HepG2 (cell line): ENCODE data around the gene CFAP54. TPM values are rescaled to one million over a fixed set of nuclear protein-coding genes. Genes with fewer than 3 reads are reported as not detected.

Source experiments
- ATAC-seq: fragments of 200-7000 bp; cut with Tn5 transposase; 3 replicates; pipeline ENCODE4 v1.9.1; 2020; ENCODE audit warnings: mild to moderate bottlenecking, moderate library complexity
- BruUV-seq: library from RNA; stranded (reverse); fragments of 400-500 nt; replicated peaks from 2 replicates; lab custom pipeline; 2021; lab: Mats Ljungman, UMichigan
- CTCF ChIA-PET: fragments of 300-600 bp; formaldehyde crosslinking; extraction: SDS; loops from one replicate; lab custom pipeline; 2021; ENCODE audit warnings: low total read pairs, inconsistent platforms, low intra/inter-chr PET ratio; lab: Yijun Ruan, JAX
- POLR2A ChIA-PET: fragments of 350-600 bp; sonication (Branson Sonifier 250); formaldehyde crosslinking; loops from one replicate; lab custom pipeline; 2020; ENCODE audit warnings: antibody characterized with exemption, inconsistent platforms; lab: Yijun Ruan, JAX
- DNase-seq: peaks from one replicate; pipeline ENCODE4 v3.0.0-alpha.2; 2015; ENCODE audit warnings: low spot score
- FAIRE-seq: peaks from 3 replicates; lab custom pipeline; 2011; peaks lifted over from hg19 to GRCh38; lab: Jason Lieb, UNC
- H2AFZ ChIP-seq: one replicate; pipeline ENCODE4 v1.6.1; 2011; ENCODE audit warnings: low read length, inconsistent platforms
- H3K27ac ChIP-seq: fragments of 300-600 bp; 3 replicates; pipeline ENCODE4 v1.8.0; 2011; ENCODE audit warnings: mixed run types, mild to moderate bottlenecking, mixed read lengths, low read length, inconsistent platforms; ENCODE audit not compliant: insufficient read depth; ENCODE audit errors: extremely low read length
- H3K27me3 ChIP-seq, 2 experiments: fragments of 200-600 bp in 1 of 2; 2 replicates in 1 of 2; 3 replicates in 1 of 2; pipeline versions ENCODE4 v1.6.0 to v1.8.0; 2011; ENCODE audit warnings: low read length in 2 of 2, mild to moderate bottlenecking in 2 of 2, moderate library complexity in 2 of 2, inconsistent platforms in 1 of 2; ENCODE audit not compliant: insufficient read depth in 2 of 2, control insufficient read depth in 1 of 2
- H3K36me3 ChIP-seq, 2 experiments: fragments of 200-600 bp in 1 of 2; replicated peaks in 1 of 2; 2 replicates in 1 of 2; 3 replicates in 1 of 2; pipeline versions ENCODE4 v1.5.1 to v1.8.0; 2011; ENCODE audit warnings: low read length in 2 of 2, inconsistent platforms in 1 of 2; ENCODE audit not compliant: insufficient read depth in 2 of 2, control insufficient read depth in 1 of 2
- H3K4me1 ChIP-seq: 2 replicates; pipeline ENCODE4 v1.5.1; 2012; ENCODE audit warnings: low read length, inconsistent platforms; ENCODE audit not compliant: insufficient read depth
- H3K4me2 ChIP-seq: 2 replicates; pipeline ENCODE4 v1.6.0; 2011; ENCODE audit warnings: low read depth, low read length, inconsistent platforms
- H3K4me3 ChIP-seq, 3 experiments: fragments of 200-600 bp in 1 of 3; sonication (generic), shearing (Covaris generic) in 1 of 3; replicated peaks in 1 of 3; 2 replicates each; pipeline ENCODE4 v1.5.1; 2011 to 2016; ENCODE audit warnings: low read length in 3 of 3, inconsistent platforms in 2 of 3, low read depth in 2 of 3, mild to moderate bottlenecking in 2 of 3, control low read depth in 1 of 3, mixed read lengths in 1 of 3; ENCODE audit not compliant: insufficient read depth in 1 of 3
- H3K79me2 ChIP-seq: one replicate; pipeline ENCODE4 v1.6.1; 2011; ENCODE audit warnings: low read length, inconsistent platforms; ENCODE audit not compliant: insufficient read depth
- H3K9ac ChIP-seq: 2 replicates; pipeline ENCODE4 v1.6.0; 2011; ENCODE audit warnings: mild to moderate bottlenecking, low read depth, low read length, inconsistent platforms; ENCODE audit not compliant: insufficient read depth
- H3K9me3 ChIP-seq: 2 replicates; pipeline ENCODE4 v1.5.1; 2012; ENCODE audit warnings: mild to moderate bottlenecking, low read length
- H4K20me1 ChIP-seq: 2 replicates; pipeline ENCODE4 v1.6.0; 2011; ENCODE audit warnings: inconsistent platforms, mild to moderate bottlenecking, low read length, moderate library complexity; ENCODE audit not compliant: insufficient read depth
- FIP1L1 ChIP-seq: fragments of 200-400 bp; formaldehyde crosslinking; IDR thresholded peaks from 2 replicates; pipeline ENCODE4 v1.6.1; 2018; ENCODE audit warnings: low read depth, mild to moderate bottlenecking, low read length, moderate library complexity, borderline replicate concordance; ENCODE audit not compliant: insufficient read depth
- TAF1 ChIP-seq: sonication (generic); formaldehyde crosslinking; IDR thresholded peaks from 2 replicates; pipeline ENCODE4 v1.4.0; 2020; ENCODE audit warnings: missing genetic modification reagents
- ZMYM4 ChIP-seq: sonication (generic); formaldehyde crosslinking; IDR thresholded peaks from 2 replicates; pipeline ENCODE4 v1.8.1; 2023; ENCODE audit warnings: mild to moderate bottlenecking, missing genetic modification reagents
- ZNF496 ChIP-seq: sonication (generic); formaldehyde crosslinking; IDR thresholded peaks from 2 replicates; pipeline ENCODE4 v1.8.1; 2023; ENCODE audit warnings: mild to moderate bottlenecking, moderate library complexity, missing genetic modification reagents; ENCODE audit not compliant: insufficient replicate concordance
- ZNF572 ChIP-seq: sonication (generic); formaldehyde crosslinking; IDR thresholded peaks from 2 replicates; pipeline ENCODE4 v1.5.1; 2020; ENCODE audit warnings: mild to moderate bottlenecking, missing genetic modification reagents
- WGBS: methylation state at CpG from one replicate; pipeline ENCODE4 v1.1.6; 2017; ENCODE audit warnings: low lambda C conversion rate; 5-methylcytosine and 5-hydroxymethylcytosine counted together
- in situ Hi-C: cut with HindIII; loops from 2 replicates; pipeline ENCODE4 v1.10.0; 2017; ENCODE audit warnings: low pct_unique_long_range_greater_than_20kb; ENCODE audit not compliant: extremely low pct_ligation_motif_present
- intact Hi-C: fragments of 100-400 bp; cut with micrococcal nuclease; formaldehyde crosslinking; loops from one replicate; pipeline ENCODE4 v1.10.0; 2022; ENCODE audit not compliant: unreplicated experiment
- polyA plus RNA-seq, 8 experiments: library from polyadenylated mRNA; depleted of rRNA in 3 of 8; stranded (reverse) in 7 of 8; unstranded in 1 of 8; fragments of >200 nt; fragmentation: Illumina TruSeq in 4 of 8; extraction: Trizol in 4 of 8; gene quantifications; 2 replicates each; pipeline versions ENCODE4 v1.2.1 to v1.2.3, GENCODE V29; 2011 to 2016; ENCODE audit warnings: low read depth in 4 of 8, missing spikeins in 1 of 8, mixed read lengths in 1 of 8; ENCODE audit not compliant: insufficient read depth in 1 of 8
- total RNA-seq, 5 experiments: library from RNA; depleted of rRNA; stranded (reverse); fragments of >200 nt; fragmentation: Illumina TruSeq; extraction: Trizol; gene quantifications; 2 replicates each; pipeline ENCODE4 v1.2.3, GENCODE V29; 2016; ENCODE audit warnings: low read depth in 1 of 5
- TF ChIP-seq, protein P1 (sequence below): sonication (generic); formaldehyde crosslinking; conservative IDR thresholded peaks from 2 replicates; pipeline ENCODE4 v1.8.0; 2022; ENCODE audit warnings: missing genetic modification reagents
- TF ChIP-seq, protein P2 (sequence below), 2 experiments: fragments of 450-650 bp in 1 of 2; sonication (generic) in 1 of 2; formaldehyde crosslinking; IDR thresholded peaks; 2 replicates each; pipeline versions ENCODE4 v1.5.0 to v1.8.0; 2020 to 2022; ENCODE audit warnings: mild to moderate bottlenecking in 1 of 2, missing genetic modification reagents in 1 of 2

Gene CFAP54
- total and polyA plus RNA-seq, 2 of the 13 experiments (the other 11 are each of a cell fraction or from before 2014, with no cell fraction given): not detected

DNA sequence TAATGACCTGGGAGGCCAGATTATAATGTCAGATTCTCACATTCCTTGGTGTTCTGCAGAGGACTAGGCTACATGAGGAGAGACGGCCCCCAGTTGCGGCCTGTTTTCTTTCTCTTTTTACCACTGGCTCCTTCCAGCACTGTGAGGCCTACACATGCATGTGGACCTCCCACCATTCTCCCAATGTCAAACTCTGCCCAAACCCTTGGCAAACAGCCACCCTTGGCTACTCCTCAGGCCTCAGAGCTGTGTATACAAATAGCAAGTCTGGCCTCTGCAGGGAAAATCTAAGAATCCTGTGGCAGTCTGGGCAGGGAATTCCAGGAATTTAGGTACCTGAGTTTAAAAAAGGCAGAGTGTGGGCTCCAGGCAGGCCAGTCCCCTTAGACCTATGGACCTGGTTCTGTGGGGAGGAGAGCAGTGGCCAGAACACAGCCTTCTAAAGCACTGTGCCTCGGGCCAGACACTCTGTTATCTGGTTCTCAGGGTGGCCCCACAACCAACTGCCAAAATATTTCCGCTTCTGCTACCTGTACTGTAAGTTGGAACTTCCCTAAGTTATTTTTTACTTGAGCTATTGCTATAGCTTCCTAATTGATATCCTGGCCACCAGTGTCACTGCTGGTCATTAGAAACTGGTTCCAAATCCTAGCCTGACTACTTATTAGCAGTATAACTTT, 397.8 kb downstream of the CFAP54 start:
- Histone ChIP-seq H3K36me3 (no peaks in the 10 kb centered on the region), H3K9ac (no peak overlapping the region), H4K20me1 (no peaks in the 10 kb centered on the region), H3K79me2 (no peaks in the 10 kb centered on the region), H3K27me3 (no peaks in the 10 kb centered on the region), H3K4me3 (no peak overlapping the region), H3K4me1 (no peaks in the 10 kb centered on the region), H3K27ac (no peak overlapping the region), H3K9me3 (no peaks in the 10 kb centered on the region), H3K4me2 (no peak overlapping the region)
- FAIRE-seq (no peak), DNase-seq (no peak), ATAC-seq (no peak)
- 36% methylated on average over 4 of the region's 4 CpGs for WGBS
- BruUV-seq: no TSS peak
- intact Hi-C loops: no loop called here
- CTCF ChIA-PET: no interaction called here
- TF ChIP-seq ZNF496 (CRISPR knock-in tag) (no peak), FIP1L1 (no peak), ZNF572 (CRISPR knock-in tag) (no peak), TAF1 (CRISPR knock-in tag) (no peak), ZMYM4 (CRISPR knock-in tag) (no peak)
- TF ChIP-seq, protein P1, sequence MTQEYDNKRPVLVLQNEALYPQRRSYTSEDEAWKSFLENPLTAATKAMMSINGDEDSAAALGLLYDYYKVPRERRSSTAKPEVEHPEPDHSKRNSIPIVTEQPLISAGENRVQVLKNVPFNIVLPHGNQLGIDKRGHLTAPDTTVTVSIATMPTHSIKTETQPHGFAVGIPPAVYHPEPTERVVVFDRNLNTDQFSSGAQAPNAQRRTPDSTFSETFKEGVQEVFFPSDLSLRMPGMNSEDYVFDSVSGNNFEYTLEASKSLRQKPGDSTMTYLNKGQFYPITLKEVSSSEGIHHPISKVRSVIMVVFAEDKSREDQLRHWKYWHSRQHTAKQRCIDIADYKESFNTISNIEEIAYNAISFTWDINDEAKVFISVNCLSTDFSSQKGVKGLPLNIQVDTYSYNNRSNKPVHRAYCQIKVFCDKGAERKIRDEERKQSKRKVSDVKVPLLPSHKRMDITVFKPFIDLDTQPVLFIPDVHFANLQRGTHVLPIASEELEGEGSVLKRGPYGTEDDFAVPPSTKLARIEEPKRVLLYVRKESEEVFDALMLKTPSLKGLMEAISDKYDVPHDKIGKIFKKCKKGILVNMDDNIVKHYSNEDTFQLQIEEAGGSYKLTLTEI (CRISPR knock-in tag): no peak
- TF ChIP-seq, protein P2, sequence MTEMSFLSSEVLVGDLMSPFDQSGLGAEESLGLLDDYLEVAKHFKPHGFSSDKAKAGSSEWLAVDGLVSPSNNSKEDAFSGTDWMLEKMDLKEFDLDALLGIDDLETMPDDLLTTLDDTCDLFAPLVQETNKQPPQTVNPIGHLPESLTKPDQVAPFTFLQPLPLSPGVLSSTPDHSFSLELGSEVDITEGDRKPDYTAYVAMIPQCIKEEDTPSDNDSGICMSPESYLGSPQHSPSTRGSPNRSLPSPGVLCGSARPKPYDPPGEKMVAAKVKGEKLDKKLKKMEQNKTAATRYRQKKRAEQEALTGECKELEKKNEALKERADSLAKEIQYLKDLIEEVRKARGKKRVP (CRISPR knock-in tag; IDR thresholded peaks at IDR 0.05): no peak
- TF ChIP-seq, all 625 proteins: peak for 0
- in situ Hi-C loops: no loop called here
- H2AFZ ChIP-seq: no peak overlapping the region
- POLR2A ChIA-PET: no interaction called here
